ENCODE data around the gene C1orf21. TPM values are rescaled to one million over a fixed set of nuclear protein-coding genes. Genes with fewer than 3 reads are reported as not detected.

C1orf21 gene
- total and polyA plus RNA-seq, 10 donors = 9.7 to 60.4 (median 26.7) TPM

DNA sequence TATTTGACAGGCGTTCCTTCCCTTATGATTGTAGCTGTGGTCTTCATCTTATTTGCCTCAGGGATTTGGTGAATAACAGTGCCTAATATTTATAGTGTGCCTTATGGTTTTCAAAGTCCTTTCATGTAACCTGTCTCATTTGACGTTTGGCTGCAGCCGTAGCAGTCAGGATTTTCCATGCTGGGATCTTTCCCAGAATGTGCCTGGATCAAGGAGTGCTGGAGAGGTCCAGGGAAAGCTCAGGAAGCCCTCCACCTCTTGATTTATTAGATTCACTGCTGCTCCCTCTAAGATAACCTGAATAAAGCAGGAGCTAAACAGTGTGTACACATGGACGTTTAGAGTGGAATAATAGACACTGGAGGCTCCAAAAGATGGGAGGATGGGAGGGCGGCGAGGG lies 5.2 kb downstream of the C1orf21 start:
- TF ChIP-seq POLR2A (IDR thresholded peaks at IDR 0.05) = no peak
- H3K4me3 ChIP-seq = no peak overlapping the region
- no peak for DNase-seq
- H3K9me3 ChIP-seq = no peaks in the 10 kb centered on the region
- H3K36me3 ChIP-seq = no peaks in the 10 kb centered on the region
- H3K27ac ChIP-seq = no peak overlapping the region
- intact Hi-C loops (cut with DNase I; ENCODE audit: low total_unique reads) = no loop called here
- WGBS, 5 donors = 82 to 97% (median 93%) methylated on average over 6 of the region's 6 CpGs
- peaks cover 0 to 17% (median 4%) of the 10 kb centered on the region in 7 donors for H3K27me3 ChIP-seq (replicated peaks in 1 of 7)
- peaks cover 0 to 35% (median 20%) of the 10 kb centered on the region in 6 donors for H3K4me1 ChIP-seq

DNA sequence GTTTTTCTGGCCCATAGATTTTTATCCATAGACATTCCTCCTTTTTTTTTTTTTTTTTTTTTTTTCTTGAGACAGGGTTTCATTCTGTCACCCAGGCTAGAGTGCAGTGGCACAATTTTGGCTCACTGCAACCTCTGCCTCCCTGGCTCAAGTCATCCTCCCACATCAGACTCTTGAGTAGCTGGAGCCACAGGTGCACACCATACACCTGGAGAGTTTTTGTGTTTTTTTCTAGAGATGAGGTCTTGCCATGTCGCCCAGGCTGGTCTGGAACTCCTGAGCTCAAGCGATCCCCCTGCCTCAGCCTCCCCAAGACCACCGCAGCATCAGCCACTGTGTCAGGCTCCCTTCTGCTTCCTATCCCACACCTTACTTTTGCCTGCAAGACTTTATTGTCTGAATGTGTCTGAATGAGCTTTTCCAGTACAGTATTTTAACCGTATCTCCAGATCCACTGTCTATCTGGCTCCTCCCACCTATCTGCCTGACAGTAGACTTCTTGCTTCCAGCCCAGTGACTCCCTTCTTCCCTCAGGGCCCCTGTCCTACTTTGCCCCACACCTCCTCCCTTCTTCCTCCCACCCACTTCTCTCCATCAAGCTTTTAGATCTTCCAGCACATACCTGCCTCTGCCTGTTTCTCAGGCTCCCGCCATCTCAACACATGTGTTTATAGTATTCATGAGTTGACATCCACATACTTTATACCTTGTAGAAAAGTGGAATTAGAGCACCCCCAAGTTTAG lies 6.1 kb downstream of the C1orf21 start:
- H3K9me3 ChIP-seq = no peaks in the 10 kb centered on the region
- WGBS, 5 donors = 91 to 94% (median 92%) methylated on average over 5 of the region's 5 CpGs

DNA sequence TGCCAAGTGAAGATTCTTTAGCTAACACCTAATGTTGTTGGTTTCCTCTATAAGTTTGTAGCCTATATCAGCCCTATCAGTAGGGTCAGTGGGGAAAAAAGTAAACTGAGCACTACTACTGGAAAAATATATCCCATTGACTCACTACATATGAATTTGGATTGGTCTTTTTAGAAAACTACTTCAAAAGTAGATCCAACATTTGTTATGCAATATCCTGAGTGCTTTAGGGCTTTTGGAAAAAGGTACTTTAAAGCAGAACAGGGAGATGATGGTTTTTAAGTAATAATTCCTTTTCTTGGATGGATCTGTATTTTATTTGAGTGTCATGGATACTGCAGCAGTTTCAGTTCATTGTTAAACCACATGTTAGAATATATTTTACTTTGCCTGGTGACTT lies 7.1 kb downstream of the C1orf21 start:
- Histone ChIP-seq H3K36me3 (no peaks in the 10 kb centered on the region), H3K4me1 (peaks cover 0 to 22% (median 5%) of the 10 kb centered on the region in 6 donors), H3K27me3 (replicated peaks in 1 of 7) (no peaks in the 10 kb centered on the region), H3K27ac (no peak overlapping the region), H3K4me3 (no peak overlapping the region), H3K9me3 (no peaks in the 10 kb centered on the region)
- TF ChIP-seq POLR2A (IDR thresholded peaks at IDR 0.05) (no peak), POLR2AphosphoS5 (IDR thresholded peaks at IDR 0.05) (no peak)
- TF ChIP-seq, protein P1, sequence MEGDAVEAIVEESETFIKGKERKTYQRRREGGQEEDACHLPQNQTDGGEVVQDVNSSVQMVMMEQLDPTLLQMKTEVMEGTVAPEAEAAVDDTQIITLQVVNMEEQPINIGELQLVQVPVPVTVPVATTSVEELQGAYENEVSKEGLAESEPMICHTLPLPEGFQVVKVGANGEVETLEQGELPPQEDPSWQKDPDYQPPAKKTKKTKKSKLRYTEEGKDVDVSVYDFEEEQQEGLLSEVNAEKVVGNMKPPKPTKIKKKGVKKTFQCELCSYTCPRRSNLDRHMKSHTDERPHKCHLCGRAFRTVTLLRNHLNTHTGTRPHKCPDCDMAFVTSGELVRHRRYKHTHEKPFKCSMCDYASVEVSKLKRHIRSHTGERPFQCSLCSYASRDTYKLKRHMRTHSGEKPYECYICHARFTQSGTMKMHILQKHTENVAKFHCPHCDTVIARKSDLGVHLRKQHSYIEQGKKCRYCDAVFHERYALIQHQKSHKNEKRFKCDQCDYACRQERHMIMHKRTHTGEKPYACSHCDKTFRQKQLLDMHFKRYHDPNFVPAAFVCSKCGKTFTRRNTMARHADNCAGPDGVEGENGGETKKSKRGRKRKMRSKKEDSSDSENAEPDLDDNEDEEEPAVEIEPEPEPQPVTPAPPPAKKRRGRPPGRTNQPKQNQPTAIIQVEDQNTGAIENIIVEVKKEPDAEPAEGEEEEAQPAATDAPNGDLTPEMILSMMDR (IDR thresholded peaks at IDR 0.05 in 8 of 11, conservative IDR thresholded peaks at IDR 0.05 in 3 of 11) = no peak
- intact Hi-C loops (cut with DNase I; ENCODE audit: low total_unique reads) = no loop called here
- no peak for DNase-seq

More for the DNA sequence above, 6.1 kb downstream of the C1orf21 start:
- TF ChIP-seq POLR2A (IDR thresholded peaks at IDR 0.05) = no peak
- TF ChIP-seq POLR2AphosphoS5 (IDR thresholded peaks at IDR 0.05) = no peak
- TF ChIP-seq, protein P1 (IDR thresholded peaks at IDR 0.05 in 8 of 11, conservative IDR thresholded peaks at IDR 0.05 in 3 of 11) = no peak
- H3K27ac ChIP-seq = no peak overlapping the region
- H3K36me3 ChIP-seq = no peaks in the 10 kb centered on the region
- no peak overlapping the region for H3K4me3 ChIP-seq
- intact Hi-C loops (cut with DNase I; ENCODE audit: low total_unique reads) = no loop called here
- DNase-seq = no peak
- peaks cover 0 to 8% (median 0%) of the 10 kb centered on the region in 7 donors for H3K27me3 ChIP-seq (replicated peaks in 1 of 7)
- H3K4me1 ChIP-seq = peaks cover 0 to 27% (median 12%) of the 10 kb centered on the region in 6 donors

DNA sequence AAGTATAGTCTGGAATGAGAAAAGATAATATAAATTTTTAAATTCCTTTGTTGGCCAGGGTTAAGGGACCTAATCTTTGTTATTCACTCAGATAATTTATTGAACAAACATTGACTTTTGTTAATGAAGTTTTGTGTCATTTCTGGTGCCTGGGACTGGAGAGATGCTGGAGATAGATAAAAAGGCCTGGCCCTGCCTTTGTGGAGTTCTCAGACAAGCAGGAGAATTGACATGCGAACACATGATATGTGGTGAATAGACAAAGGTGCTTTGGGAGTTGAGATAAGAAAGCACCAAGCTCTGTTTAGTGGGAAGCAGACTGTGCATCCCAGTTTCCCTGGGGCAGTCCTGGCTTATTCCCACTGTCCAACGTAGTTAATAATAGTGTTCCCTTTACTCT lies 8.5 kb downstream of the C1orf21 start:
- DNase-seq = no peak
- H3K9me3 ChIP-seq = no peaks in the 10 kb centered on the region
- peaks cover 0 to 16% (median 0%) of the 10 kb centered on the region in 6 donors for H3K4me1 ChIP-seq
- H3K27ac ChIP-seq = no peak overlapping the region
- no peaks in the 10 kb centered on the region for H3K27me3 ChIP-seq (replicated peaks in 1 of 7)
- WGBS, 5 donors = 83 to 96% (median 91%) methylated on average over 2 of the region's 2 CpGs
- no peaks in the 10 kb centered on the region for H3K36me3 ChIP-seq
- TF ChIP-seq, protein P1 (IDR thresholded peaks at IDR 0.05 in 8 of 11, conservative IDR thresholded peaks at IDR 0.05 in 3 of 11) = no peak
- TF ChIP-seq POLR2AphosphoS5 (IDR thresholded peaks at IDR 0.05) (no peak), POLR2A (IDR thresholded peaks at IDR 0.05) (no peak)
- intact Hi-C loops (cut with DNase I; ENCODE audit: low total_unique reads) = no loop called here
- H3K4me3 ChIP-seq = no peak overlapping the region
